K562 (cell line): Measurements from ENCODE around the gene HS3ST4. TPM values are rescaled to one million over a fixed set of nuclear protein-coding genes. Genes with fewer than 3 reads are reported as not detected.

Experiments
- BCLAF1 ChIP-seq, 2 experiments: fragments of 450-650 bp in 1 of 2; IDR thresholded peaks; 2 replicates each; pipeline ENCODE4 v1.6.1; 2011 to 2017; ENCODE audit warnings: low read depth in 2 of 2, antibody characterized with exemption in 1 of 2, borderline replicate concordance in 1 of 2, low read length in 1 of 2, mild to moderate bottlenecking in 1 of 2, mixed read lengths in 1 of 2; ENCODE audit not compliant: control insufficient read depth in 1 of 2
- ELK1 ChIP-seq: sonication (generic); formaldehyde crosslinking; IDR thresholded peaks from 2 replicates; pipeline ENCODE4 v1.8.1; 2022; ENCODE audit warnings: missing genetic modification reagents
- ESRRB ChIP-seq: fragments of 250-450 bp; sonication (Bioruptor Pico); IDR thresholded peaks from 2 replicates; pipeline ENCODE4 v1.5.0; 2020; ENCODE audit warnings: mild to moderate bottlenecking, moderate library complexity, borderline replicate concordance
- HDGF ChIP-seq: fragments of 450-650 bp; IDR thresholded peaks from 2 replicates; pipeline ENCODE4 v1.6.1; 2016
- ZNF639 ChIP-seq, 2 experiments: fragments of 200-800 bp in 1 of 2; sonication (Bioruptor generic) in 1 of 2; sonication (generic) in 1 of 2; formaldehyde crosslinking in 1 of 2; IDR thresholded peaks in 1 of 2; conservative IDR thresholded peaks in 1 of 2; 2 replicates each; pipeline versions ENCODE4 v1.5.0 to v1.6.1; 2016 to 2020; ENCODE audit warnings: missing compliant biosample characterization in 1 of 2, missing genetic modification characterization in 1 of 2, missing genetic modification reagents in 1 of 2
- polyA plus RNA-seq, 8 experiments: library from polyadenylated mRNA; depleted of rRNA in 4 of 8; stranded (reverse) in 5 of 8; unstranded in 3 of 8; fragments of >200 nt; fragmentation: Nextera tagmentation in 2 of 8; fragmentation: Illumina TruSeq in 1 of 8; extraction: Ambion mirVana in 2 of 8; extraction: Trizol in 1 of 8; gene quantifications; 2 replicates each; pipeline versions ENCODE4 v1.2.1 to v1.2.3, GENCODE V29; 2011 to 2014; ENCODE audit warnings: inconsistent platforms in 1 of 8, missing spikeins in 1 of 8
- total RNA-seq, 7 experiments: library from RNA; depleted of rRNA in 6 of 7; stranded (reverse); fragments of >200 nt in 6 of 7; fragmentation: Illumina TruSeq in 2 of 7; extraction: Trizol in 2 of 7; gene quantifications; 2 replicates each; pipeline versions ENCODE4 v1.2.1 to v1.2.3, GENCODE V29; 2011 to 2021; ENCODE audit warnings: low replicate concordance in 1 of 7

HS3ST4 gene
- total and polyA plus RNA-seq, 9 of the 15 experiments (the other 6 are each of a cell fraction or from before 2014, with no cell fraction given), result not detected

GRCh38 chr16:25988882-25989281 lies 297.1 kb downstream of the HS3ST4 start (continued):
- TF ChIP-seq BCLAF1 (IDR thresholded peaks at IDR 0.05; ENCODE audit: borderline replicate concordance in 1 of 2, control insufficient read depth in 1 of 2, low read depth in 2 of 2, low read length in 1 of 2) (no peak), ELK1 (no peak), ZNF639 (CRISPR knock-in tag; conservative IDR thresholded peaks at IDR 0.05 in 1 of 2, IDR thresholded peaks at IDR 0.05 in 1 of 2) (no peak), HDGF (no peak), ESRRB (CRISPR knock-in tag) (no peak)
